Suppressor macrophage treated with lipopolysaccharide for 1 hour (primary cell): Measurements from ENCODE around the gene LAMB2.

ENCODE experiments used
- DNase-seq, 3 donors: peaks; one replicate each; pipeline ENCODE4 v3.0.0-alpha.2; 2020 to 2022

The LAMB2 gene

GRCh38 chr3:49120438-49121131 is 12.3 kb downstream of the LAMB2 start, which contains the start of gene USP19:
Gene USP19 (minus strand): TSS chr3:49120823. CDS start chr3:49119145, 1,678 bp downstream.
- peak; percentile 95 to 98 (median 96) for DNase-seq

DNA sequence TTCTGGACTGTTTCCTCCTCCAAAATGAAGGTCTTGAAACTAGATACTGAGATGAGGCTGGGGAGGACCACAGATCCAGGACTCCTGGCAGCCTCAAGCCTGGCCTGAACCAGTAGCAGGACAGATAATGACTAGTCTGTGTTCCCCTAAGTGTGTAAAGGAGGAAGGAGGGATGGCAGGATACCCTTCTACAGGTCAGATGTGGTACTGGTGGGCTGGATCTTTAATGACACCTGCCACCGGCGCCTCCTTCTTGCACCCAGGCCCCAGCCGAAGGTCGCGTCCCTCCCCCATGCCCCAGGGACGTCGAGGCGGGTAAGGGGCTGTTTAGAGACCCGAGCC is 12.8 kb downstream of the LAMB2 start:
- DNase-seq: peak in 1 of 3 donors; percentile 10

DNA sequence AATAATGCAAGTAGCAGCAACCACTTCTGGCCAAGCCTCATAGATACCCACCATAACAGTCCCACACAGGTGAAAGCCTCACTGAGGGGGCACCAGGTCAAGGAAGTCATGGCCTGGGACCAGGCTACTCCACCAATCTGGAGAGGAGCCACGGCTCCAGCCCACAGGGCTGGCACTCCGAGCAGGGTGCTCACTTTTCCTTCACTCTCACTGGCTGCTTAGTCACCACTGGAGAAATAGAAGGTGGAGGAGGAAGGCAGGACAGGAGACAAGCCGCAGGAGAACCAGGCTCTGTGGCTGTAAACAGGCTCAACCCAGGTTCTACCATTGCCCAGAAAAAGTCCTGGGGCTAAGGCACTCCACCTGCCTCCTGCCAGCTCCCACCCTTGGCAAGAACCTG is 13.4 kb downstream of the LAMB2 start:
- no peak for DNase-seq

DNA sequence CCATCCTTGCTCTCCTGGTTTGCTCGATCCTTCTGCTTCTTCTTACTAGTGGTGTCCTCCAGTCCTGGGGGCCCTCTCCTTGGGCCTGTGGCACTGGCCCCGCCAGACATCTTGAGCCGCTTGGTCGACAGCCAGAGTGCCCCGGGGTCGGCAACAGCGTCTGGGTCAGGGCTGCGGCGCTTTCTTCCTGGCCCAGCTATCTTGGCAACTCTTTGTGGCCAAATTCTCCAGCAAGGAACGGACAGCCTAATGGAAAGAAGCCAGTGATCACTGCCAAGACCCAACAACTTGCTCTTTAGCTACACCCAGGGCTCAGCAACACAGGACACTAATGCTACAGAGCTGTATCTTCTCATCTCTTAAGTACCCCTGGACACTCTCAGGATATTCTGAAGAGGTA is 13.8 kb downstream of the LAMB2 start:
- no peak for DNase-seq

DNA sequence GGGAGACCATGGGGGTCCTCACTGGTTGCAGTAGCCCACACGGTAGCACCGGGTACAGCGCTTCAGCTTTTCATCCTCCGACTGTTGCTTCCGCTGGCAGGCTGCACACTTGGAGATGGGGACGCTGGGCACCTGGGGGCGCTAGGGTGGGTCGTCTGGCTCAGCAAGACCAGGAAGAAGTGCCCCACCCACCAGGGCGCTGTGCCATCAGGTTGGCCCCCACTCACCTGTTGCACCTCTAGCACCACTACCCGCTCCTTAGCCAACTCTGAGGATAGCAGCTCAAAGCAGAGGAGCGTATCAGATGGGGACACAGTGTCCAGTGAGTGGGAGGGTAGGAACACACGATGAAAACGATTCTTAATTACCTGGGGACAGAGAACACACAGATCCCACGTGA is 20.6 kb downstream of the LAMB2 start:
- DNase-seq: no peak

GRCh38 chr3:49111347-49111746 is 21.5 kb downstream of the LAMB2 start:
- no peak for DNase-seq

DNA sequence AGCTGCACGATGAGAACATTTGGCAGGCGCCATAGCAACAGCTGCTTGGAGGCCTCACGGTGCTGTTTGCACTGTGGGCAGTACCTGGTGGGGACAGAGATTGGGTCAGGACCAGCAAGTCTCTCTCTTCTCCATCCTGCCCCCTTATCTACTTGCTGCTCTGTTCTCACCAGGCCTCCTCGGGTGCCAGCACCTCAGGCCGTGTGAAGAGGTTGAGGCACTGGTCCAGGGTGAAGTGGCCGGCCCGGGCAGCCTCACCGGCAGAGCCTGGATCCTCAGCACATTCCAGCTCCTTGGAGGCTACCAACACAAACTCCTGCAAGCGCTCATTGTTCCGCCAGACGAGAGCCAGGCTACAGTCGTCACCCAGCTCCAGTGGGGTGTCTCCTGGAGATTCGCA is 22.1 kb downstream of the LAMB2 start:
- no peak for DNase-seq

- DNase-seq: no peak
Measured at GRCh38 chr3:49108346-49108745, 24.5 kb downstream of the LAMB2 start.

DNA sequence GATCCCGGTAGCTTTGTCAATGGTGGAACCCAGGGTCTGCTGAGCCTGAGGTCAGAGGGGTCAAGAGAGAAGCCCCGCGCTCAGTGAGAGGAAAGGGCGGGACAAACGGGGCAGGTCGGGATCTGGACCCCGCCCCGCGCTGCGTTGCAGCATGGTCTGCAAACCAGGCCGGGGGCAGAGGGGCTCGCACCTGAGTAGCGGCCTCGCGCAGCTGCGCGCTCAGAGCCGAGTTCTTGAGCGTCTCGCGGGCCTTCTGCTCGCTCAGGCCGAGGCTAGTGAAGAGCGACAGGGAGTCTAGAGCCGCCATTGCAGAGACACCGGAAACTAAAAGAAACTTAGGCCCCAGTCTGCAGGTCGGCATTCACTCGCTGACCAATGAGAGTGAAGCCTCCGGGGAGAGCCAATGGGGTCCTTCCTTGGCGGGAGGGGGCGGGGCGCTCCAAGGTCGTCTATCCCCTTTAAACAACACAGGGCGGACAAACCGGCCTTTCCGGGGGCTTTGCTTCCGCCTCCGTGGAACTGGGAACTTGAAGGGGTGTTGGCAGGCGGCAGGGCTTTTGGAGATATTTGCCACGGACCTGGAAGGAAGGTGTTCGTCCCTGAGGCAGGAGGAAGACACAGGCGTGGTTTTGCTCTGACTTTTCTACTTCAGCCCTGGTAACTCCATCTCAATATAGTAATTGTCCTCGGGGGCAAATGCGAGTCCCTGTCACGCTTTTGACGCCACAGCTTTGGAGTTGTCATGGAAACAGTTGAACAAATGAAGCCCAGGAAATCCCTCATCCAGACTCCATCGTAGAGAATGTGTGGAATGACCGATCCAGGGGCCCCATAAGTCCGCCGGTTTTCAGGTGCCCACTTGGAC is 28.2 kb downstream of the LAMB2 start, which contains the start of gene QARS1:
TSS of gene QARS1 (minus strand) at position 331 of the 865 bp plus-strand sequence. CDS start at position 307, 24 bp downstream.
- DNase-seq: peak; percentile 90 to 95 (median 93)

GRCh38 chr3:49104052-49104426 is 28.8 kb downstream of the LAMB2 start:
- DNase-seq: no peak

GRCh38 chr3:49100046-49100615 is 32.7 kb downstream of the LAMB2 start:
- no peak for DNase-seq

DNA sequence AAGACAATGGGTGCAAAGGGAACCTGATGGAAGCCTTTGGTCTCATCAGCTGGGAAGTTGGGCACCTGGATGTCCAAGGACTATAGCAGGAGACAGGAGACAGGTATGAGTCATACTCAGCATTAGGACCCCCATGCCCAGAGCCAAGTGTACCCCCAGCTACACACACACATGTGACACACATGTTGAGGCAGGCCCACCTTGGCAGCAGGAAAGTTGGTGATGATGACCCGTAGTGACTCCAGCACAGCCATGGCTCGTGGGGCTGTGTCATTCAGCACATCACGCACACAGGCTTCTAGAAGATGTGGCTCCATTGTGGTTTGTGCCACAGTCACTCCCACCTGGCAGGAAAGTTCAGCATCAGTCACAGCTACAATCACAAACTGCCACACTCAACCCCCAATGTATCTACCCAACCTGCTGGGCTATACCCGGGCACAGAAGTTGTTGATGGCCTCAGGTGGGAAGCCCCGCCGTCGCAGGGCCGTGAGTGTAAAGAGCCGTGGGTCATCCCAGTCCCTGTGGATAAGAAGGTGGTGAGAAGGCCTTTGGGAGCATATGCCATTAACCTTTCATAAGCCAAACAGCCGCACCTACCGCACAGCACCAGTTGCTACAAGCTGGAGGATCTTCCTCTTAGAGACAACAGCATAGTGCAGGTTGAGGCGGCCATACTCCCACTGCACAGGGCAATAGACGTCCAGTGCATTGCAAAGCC is 33.8 kb downstream of the LAMB2 start:
- no peak for DNase-seq

DNA sequence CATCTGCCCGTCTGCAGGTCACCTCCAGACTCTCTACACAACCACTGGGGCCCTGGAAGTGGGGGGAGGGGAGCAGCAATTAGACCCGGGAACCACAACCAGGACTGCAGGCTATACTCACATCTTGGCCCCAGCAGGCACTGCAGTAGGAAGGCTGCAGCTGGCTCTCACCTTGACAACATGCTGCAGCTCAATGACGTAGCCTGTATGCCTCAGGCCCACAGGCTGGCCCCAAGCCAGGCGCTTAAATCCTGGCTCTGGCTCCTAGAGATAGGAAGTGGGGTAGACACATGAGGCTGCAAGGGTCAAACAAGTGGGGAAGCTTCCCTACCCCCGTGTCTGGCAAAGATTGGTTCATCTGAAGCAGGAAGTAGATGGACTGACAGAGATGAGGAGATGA is 34.4 kb downstream of the LAMB2 start:
- no peak for DNase-seq

GRCh38 chr3:49093853-49094767 is 38.7 kb downstream of the LAMB2 start, which contains the start of gene QRICH1:
Gene QRICH1 (minus strand): TSS chr3:49094071. CDS start chr3:49077017, 17,054 bp downstream.
- DNase-seq: peak; percentile 99 to 100 (median 100)

- DNase-seq: peak; percentile 75 to 90 (median 78)
Measured at GRCh38 chr3:49092938-49093852, 39.7 kb downstream of the LAMB2 start.

DNA sequence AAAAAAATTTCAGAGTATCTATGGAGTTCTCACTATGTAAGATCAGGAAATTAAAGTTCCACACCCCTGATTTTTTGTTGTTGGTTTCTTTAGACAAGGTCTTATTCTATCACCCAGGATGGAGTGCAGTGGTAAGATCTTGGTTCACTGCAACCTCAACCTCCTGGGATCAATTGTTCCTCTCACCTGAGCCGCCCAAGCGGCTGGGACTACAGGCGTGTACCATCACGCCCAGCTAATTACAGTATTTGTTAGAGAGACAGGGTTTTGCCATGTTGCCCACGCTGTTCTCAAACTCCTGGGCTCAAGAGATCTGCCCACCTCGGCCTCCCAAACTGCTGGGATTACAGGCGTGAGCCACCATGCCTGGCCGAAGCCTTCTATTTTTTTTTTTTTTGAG is 51.4 kb downstream of the LAMB2 start:
- DNase-seq: no peak

GRCh38 chr3:49079270-49079669 is 53.6 kb downstream of the LAMB2 start:
- no peak for DNase-seq

DNA sequence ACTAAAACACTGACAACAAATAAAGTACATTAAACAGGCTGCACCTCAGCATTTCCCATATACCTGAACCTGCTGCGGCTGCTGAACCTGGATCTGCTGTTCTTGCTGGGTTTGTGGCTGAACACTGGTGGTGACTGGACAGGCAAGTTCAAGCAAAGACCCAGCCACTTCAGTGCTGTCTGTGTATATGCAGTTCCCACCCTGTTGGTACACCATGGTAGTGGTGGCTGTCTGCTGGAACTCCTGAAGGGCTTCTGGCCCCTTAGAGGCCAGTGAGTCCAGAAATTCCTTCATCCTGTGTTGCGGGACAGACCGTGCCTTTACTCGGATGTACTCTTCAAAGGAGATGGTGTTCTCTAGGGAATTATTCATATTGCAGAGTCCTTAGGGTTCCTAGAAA is 56.2 kb downstream of the LAMB2 start:
- no peak for DNase-seq

- no peak for DNase-seq
Measured at GRCh38 chr3:49076116-49076515, 56.7 kb downstream of the LAMB2 start.
